Epithelial cell of esophagus (primary cell): ENCODE measurements around the gene RPGRIP1L.

Source experiments
- DNase-seq: peaks from one replicate; pipeline ENCODE4 v3.0.0; 2010; ENCODE audit warnings: low read depth
- H3K4me3 ChIP-seq: 2 replicates; pipeline ENCODE4 v1.5.1; 2011; ENCODE audit warnings: mild to moderate bottlenecking, low read length, control low read depth
- CTCF ChIP-seq: IDR thresholded peaks from 2 replicates; pipeline ENCODE4 v1.5.1; 2011; ENCODE audit warnings: low read depth, mild to moderate bottlenecking, low read length, control low read depth, inconsistent platforms; ENCODE audit not compliant: insufficient read depth; ENCODE audit errors: missing control alignments

RPGRIP1L gene

GRCh38 chr16:53642094-53642493 lies 61.6 kb downstream of the RPGRIP1L start:
- no peak for TF ChIP-seq CTCF

GRCh38 chr16:53636978-53637377 lies 66.7 kb downstream of the RPGRIP1L start:
- no peak overlapping the region for H3K4me3 ChIP-seq
- TF ChIP-seq CTCF, result no peak
- no peak for DNase-seq

More at GRCh38 chr16:53642094-53642493, 61.6 kb downstream of the RPGRIP1L start:
- no peak overlapping the region for H3K4me3 ChIP-seq
- no peak for DNase-seq

GRCh38 chr16:53632526-53632925 lies 71.1 kb downstream of the RPGRIP1L start:
- no peak for TF ChIP-seq CTCF
- DNase-seq, result no peak
- H3K4me3 ChIP-seq, result no peak overlapping the region

- DNase-seq, result no peak
- H3K4me3 ChIP-seq, result no peak overlapping the region
- TF ChIP-seq CTCF, result no peak
Measured at GRCh38 chr16:53631236-53632025, 72.2 kb downstream of the RPGRIP1L start.

- no peak for DNase-seq
- TF ChIP-seq CTCF, result no peak
- H3K4me3 ChIP-seq, result no peak overlapping the region
Measured at GRCh38 chr16:53629607-53630312, 73.9 kb downstream of the RPGRIP1L start.

- no peak for DNase-seq
- no peak for TF ChIP-seq CTCF
- H3K4me3 ChIP-seq, result no peak overlapping the region
Measured at GRCh38 chr16:53629151-53629550, 74.5 kb downstream of the RPGRIP1L start.
